Transverse colon (tissue), 4 donors: Measurements from ENCODE around the gene ZBTB20. TPM values are rescaled to one million over a fixed set of nuclear protein-coding genes. Genes with fewer than 3 reads are reported as not detected.

Source experiments
- DNase-seq: peaks from one replicate; pipeline ENCODE4 v3.0.0-alpha.2; 2019
- H3K27ac ChIP-seq, 4 donors: fragments of 200-600 bp; sonication (generic); 2 replicates each; pipeline ENCODE4 v1.5.1; 2016 to 2018; ENCODE audit warnings: inconsistent platforms in 4 of 4
- H3K27me3 ChIP-seq: fragments of 200-600 bp; sonication (generic); 2 replicates; pipeline ENCODE4 v1.5.1; 2017; ENCODE audit warnings: inconsistent platforms
- H3K36me3 ChIP-seq, 4 donors: fragments of 200-600 bp; sonication (generic); 2 replicates each; pipeline ENCODE4 v1.5.1; 2017 to 2019; ENCODE audit warnings: inconsistent platforms in 4 of 4
- H3K4me1 ChIP-seq, 4 donors: fragments of 200-600 bp; sonication (generic); 2 replicates each; pipeline ENCODE4 v1.5.1; 2017 to 2020; ENCODE audit warnings: inconsistent platforms in 4 of 4
- H3K4me3 ChIP-seq, 4 donors: fragments of 200-600 bp; sonication (generic); 1 replicate in 1 of 4; 2 replicates in 3 of 4; pipeline versions ENCODE4 v1.5.1 to v1.6.1; 2017 to 2019; ENCODE audit warnings: inconsistent platforms in 4 of 4
- H3K9me3 ChIP-seq, 2 donors: fragments of 200-600 bp; sonication (generic); 2 replicates each; pipeline ENCODE4 v1.5.1; 2017 to 2019; ENCODE audit warnings: inconsistent platforms in 2 of 2
- CTCF ChIP-seq, 5 experiments: fragments of 200-600 bp in 3 of 5; fragments of 450-650 bp in 2 of 5; sonication (generic) in 3 of 5; IDR thresholded peaks; 1 replicate in 2 of 5; 2 replicates in 3 of 5; pipeline ENCODE4 v1.5.1; 2016 to 2017; ENCODE audit warnings: antibody characterized with exemption in 5 of 5, inconsistent platforms in 3 of 5, mild to moderate bottlenecking in 2 of 5, moderate library complexity in 1 of 5
- EP300 ChIP-seq: sonication (generic); formaldehyde crosslinking; IDR thresholded peaks from one replicate; pipeline ENCODE4 v1.6.1; 2017; ENCODE audit warnings: antibody characterized with exemption, low read depth
- POLR2A ChIP-seq: fragments of 450-650 bp; IDR thresholded peaks from one replicate; pipeline ENCODE4 v1.6.1; 2016; ENCODE audit warnings: antibody characterized with exemption, mild to moderate bottlenecking, moderate library complexity
- POLR2AphosphoS5 ChIP-seq, 3 donors: sonication (generic); formaldehyde crosslinking; IDR thresholded peaks; one replicate each; pipeline ENCODE4 v1.6.1; 2016; ENCODE audit warnings: antibody characterized with exemption in 3 of 3
- WGBS, 2 donors: methylation state at CpG; one replicate each; pipeline ENCODE4 v1.1.5; 2018; ENCODE audit warnings: low coverage in 1 of 2; 5-methylcytosine and 5-hydroxymethylcytosine counted together
- in situ Hi-C, 4 donors: fragments of 200-750 bp; cut with MboI; loops; one replicate each; pipeline versions ENCODE4 v1.15.0 to v1.15.1; 2017; ENCODE audit warnings: low sequenced_read_pairs in 3 of 4, low pct_ligation_motif_present in 1 of 4, low pct_unique_long_range_greater_than_20kb in 1 of 4
- intact Hi-C: fragments of 100-400 bp; cut with DNase I; formaldehyde crosslinking; loops from one replicate; pipeline ENCODE4 v1.15.1; 2023; ENCODE audit warnings: low total_unique reads
- total RNA-seq, 4 donors: library from RNA; depleted of rRNA; stranded (reverse); fragments of >200 nt; gene quantifications; one replicate each; pipeline ENCODE4 v1.1.0, GENCODE V29; 2016

The ZBTB20 gene
- 10 to 100 TPM; 44.6 to 50.5 (median 46.4) TPM for total RNA-seq

- Histone ChIP-seq H3K4me1 (peaks cover 0 to 26% (median 13%) of the 10 kb centered on the region in 4 donors), H3K27ac (peak within 1 kb of the TSS; percentile 99 to 100 (median 100)), H3K4me3 (peak within 1 kb of the TSS; percentile 80 to 97 (median 92)), H3K27me3 (no peaks in the 10 kb centered on the region), H3K36me3 (no peaks in the 10 kb centered on the region), H3K9me3 (no peaks in the 10 kb centered on the region)
- 0% methylated on average over 3 to 37 of the region's 72 CpGs for WGBS, 2 donors
- in situ Hi-C loops (no loop called here), intact Hi-C loops (no loop called here)
- no peak for TF ChIP-seq EP300
- no peak for TF ChIP-seq CTCF (IDR thresholded peaks at IDR 0.05)
- TF ChIP-seq POLR2A = peak; percentile 47
- TF ChIP-seq POLR2AphosphoS5 (IDR thresholded peaks at IDR 0.05) = peak; percentile 29 to 68 (median 54)
- peak; percentile 72 for DNase-seq
Observed at GRCh38 chr3:115146418-115147328, at the start of gene ZBTB20. ZBTB20 (minus strand) TSS chr3:115147288.

- no peaks in the 10 kb centered on the region for H3K4me1 ChIP-seq
- no peak overlapping the region for H3K4me3 ChIP-seq
- WGBS, 2 donors = 79 to 83% methylated on average over 4 of the region's 4 CpGs
- no peaks in the 10 kb centered on the region for H3K27me3 ChIP-seq
- peaks cover 0 to 6% of the 10 kb centered on the region in 2 donors for H3K9me3 ChIP-seq
- H3K27ac ChIP-seq = no peak overlapping the region
- in situ Hi-C loops (no loop called here), intact Hi-C loops (no loop called here)
- DNase-seq = no peak
- TF ChIP-seq POLR2A (no peak), CTCF (IDR thresholded peaks at IDR 0.05) (no peak), POLR2AphosphoS5 (IDR thresholded peaks at IDR 0.05) (no peak), EP300 (no peak)
- H3K36me3 ChIP-seq = no peaks in the 10 kb centered on the region
Observed at GRCh38 chr3:115194476-115194875, 47.4 kb upstream of the ZBTB20 start.

DNA sequence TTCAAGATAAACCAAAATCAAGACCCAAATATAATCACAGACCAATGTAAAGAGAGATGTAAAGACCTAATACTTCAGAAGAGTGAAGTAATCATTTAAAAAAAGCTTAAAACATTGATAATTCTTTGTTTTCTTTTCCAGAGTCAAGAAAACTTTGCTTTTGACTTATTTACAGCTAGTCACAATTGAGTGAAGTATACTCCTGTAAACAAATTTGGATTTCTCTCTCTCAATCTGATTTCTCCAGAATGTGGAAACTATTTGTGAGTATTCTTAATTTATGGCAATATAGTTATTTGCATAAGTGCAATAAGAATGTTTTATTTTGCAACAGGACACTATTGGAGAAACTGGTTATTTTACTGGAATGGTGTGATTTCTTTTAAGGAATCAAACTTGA is 43.7 kb upstream of the ZBTB20 start:
- in situ Hi-C loops (no loop called here), intact Hi-C loops (no loop called here)
- Histone ChIP-seq H3K9me3 (peaks cover 0 to 6% of the 10 kb centered on the region in 2 donors), H3K27ac (no peak overlapping the region), H3K27me3 (no peaks in the 10 kb centered on the region), H3K4me3 (no peak overlapping the region), H3K36me3 (no peaks in the 10 kb centered on the region), H3K4me1 (no peaks in the 10 kb centered on the region)
- DNase-seq = no peak
- TF ChIP-seq CTCF (IDR thresholded peaks at IDR 0.05) = no peak
- TF ChIP-seq EP300 = no peak
- no peak for TF ChIP-seq POLR2A
- TF ChIP-seq POLR2AphosphoS5 (IDR thresholded peaks at IDR 0.05) = no peak

DNA sequence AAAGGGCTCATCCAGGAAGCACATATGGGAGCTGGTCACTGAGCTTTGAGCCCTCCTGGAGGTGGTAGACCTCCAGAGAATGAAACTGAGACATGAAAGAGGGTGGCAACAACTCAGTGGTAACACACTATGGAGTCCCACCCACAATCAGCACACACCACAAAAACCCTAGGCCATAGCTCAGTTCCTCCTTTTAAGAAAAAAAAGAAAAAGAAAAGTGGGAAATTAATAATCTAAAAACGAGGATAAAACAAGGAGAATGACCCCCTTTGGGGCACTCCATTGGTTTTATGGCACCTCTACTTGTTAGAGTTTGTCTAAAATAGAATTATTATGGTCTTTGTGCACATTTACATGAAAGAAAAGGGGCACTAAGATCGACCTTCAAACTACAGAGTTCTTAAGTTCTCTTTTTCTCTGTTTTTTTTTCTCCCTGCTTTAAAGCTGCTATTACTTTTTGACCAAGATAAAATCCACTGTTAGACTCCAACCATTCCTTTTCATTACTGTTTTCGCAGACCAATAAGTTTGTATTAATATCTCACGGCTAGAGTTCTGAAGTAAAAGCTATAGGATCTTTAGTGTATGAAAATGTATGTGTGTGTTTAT is 40.2 kb upstream of the ZBTB20 start:
- in situ Hi-C loops (no loop called here), intact Hi-C loops (no loop called here)
- Histone ChIP-seq H3K9me3 (peaks cover 0 to 6% of the 10 kb centered on the region in 2 donors), H3K27me3 (no peaks in the 10 kb centered on the region), H3K27ac (no peak overlapping the region), H3K36me3 (no peaks in the 10 kb centered on the region), H3K4me1 (no peaks in the 10 kb centered on the region), H3K4me3 (no peak overlapping the region)
- TF ChIP-seq EP300 (no peak), POLR2AphosphoS5 (IDR thresholded peaks at IDR 0.05) (no peak), CTCF (IDR thresholded peaks at IDR 0.05) (no peak), POLR2A (no peak)
- 75 to 83% methylated on average over 4 of the region's 4 CpGs for WGBS, 2 donors
- DNase-seq = peak; percentile 23
